BJ (cell line): ENCODE measurements around the gene USH1G. TPM values are rescaled to one million over a fixed set of nuclear protein-coding genes. Genes with fewer than 3 reads are reported as not detected.
A peak's percentile ranks its signal among the peaks of the same experiment; 100 is the strongest.

Experiments
- CTCF ChIA-PET: fragments of 350-600 bp; formaldehyde crosslinking; extraction: SDS; loops from one replicate; lab custom pipeline; 2021; ENCODE audit warnings: antibody characterized with exemption, inconsistent platforms; lab: Yijun Ruan, JAX
- POLR2A ChIA-PET: fragments of 300-600 bp; sonication (Branson Sonifier 250); formaldehyde crosslinking; extraction: SDS; loops from one replicate; lab custom pipeline; 2021; ENCODE audit warnings: antibody characterized with exemption; lab: Charles Lee
- DNase-seq: peaks from one replicate; pipeline ENCODE4 v3.0.0-alpha.2; 2011; ENCODE audit warnings: low read depth
- H3K27me3 ChIP-seq: 2 replicates; pipeline ENCODE4 v1.6.0; 2011; ENCODE audit warnings: low read length; ENCODE audit not compliant: control insufficient read depth, insufficient read depth
- H3K36me3 ChIP-seq: 2 replicates; pipeline ENCODE4 v1.5.1; 2011; ENCODE audit warnings: low read length; ENCODE audit not compliant: control insufficient read depth, insufficient read depth
- H3K4me3 ChIP-seq: 2 replicates; pipeline ENCODE4 v1.5.1; 2011; ENCODE audit warnings: low read depth, mild to moderate bottlenecking, control low read depth, low read length
- CTCF ChIP-seq: IDR thresholded peaks from 2 replicates; pipeline ENCODE4 v1.5.1; 2011; ENCODE audit warnings: low read depth, mild to moderate bottlenecking, control low read depth, inconsistent platforms, low read length, moderate library complexity; ENCODE audit not compliant: insufficient read depth
- polyA minus RNA-seq: library from RNA; depleted of rRNA, polyadenylated mRNA; stranded (reverse); fragments of >200 nt; gene quantifications from 2 replicates; pipeline ENCODE4 v1.2.3, GENCODE V29; 2011; rRNA and poly(A)+ RNA removed
- polyA plus RNA-seq: library from polyadenylated mRNA; depleted of rRNA; stranded (reverse); fragments of >200 nt; gene quantifications from 2 replicates; pipeline ENCODE4 v1.2.3, GENCODE V29; 2011; rRNA removed

Gene USH1G
- not detected in 2 replicates for polyA plus RNA-seq
- polyA minus RNA-seq = 0.15 TPM in 1 of 2 replicates, not detected in the other

GRCh38 chr17:74922694-74923537 is at the start of gene USH1G:
TSS of gene USH1G (minus strand) at chr17:74923255. CDS start at chr17:74923073, 182 bp downstream.
- POLR2A ChIA-PET = interaction anchor here (0.6 kb wide), 1 partner anchor 191 kb away, joined by 3 read pairs; no protein-coding TSS in a partner anchor

GRCh38 chr17:74972107-74972972 is 49.3 kb upstream of the USH1G start, which contains the start of gene HID1:
TSS of gene HID1 (minus strand) at chr17:74972759. CDS start at chr17:74972656, 103 bp downstream.
- Histone ChIP-seq H3K4me3 (peak within 1 kb of the TSS; percentile 55), H3K27me3 (peaks cover 9% of the 10 kb centered on the region), H3K36me3 (no peaks in the 10 kb centered on the region)
- ChIA-PET POLR2A (no interaction called here), CTCF (interaction anchor here (1.2 to 3.7 kb wide), 9 partner anchors 8 to 159 kb away, joined by 3 to 26 read pairs (median 6); partner anchors contain the start of gene NT5C)
- no peak for DNase-seq
- no peak for TF ChIP-seq CTCF

More at GRCh38 chr17:74922694-74923537, at the start of gene USH1G:
- CTCF ChIA-PET = interaction anchor here (1.0 to 7.5 kb wide), 4 partner anchors 11 to 38 kb away, joined by 3 to 48 read pairs (median 10); partner anchors contain the start of gene OTOP3
- Histone ChIP-seq H3K4me3 (no peak within 1 kb of the TSS), H3K36me3 (no peaks in the 10 kb centered on the region), H3K27me3 (peaks cover 39% of the 10 kb centered on the region)
- TF ChIP-seq CTCF = no peak
- no peak for DNase-seq

GRCh38 chr17:74971842-74972106 is 48.7 kb upstream of the USH1G start:
- Histone ChIP-seq H3K4me3 (peak overlapping the region; percentile 55), H3K27me3 (peaks cover 9% of the 10 kb centered on the region), H3K36me3 (no peaks in the 10 kb centered on the region)
- ChIA-PET CTCF (interaction anchor here (0.7 to 3.7 kb wide), 8 partner anchors 10 to 142 kb away, joined by 3 to 26 read pairs (median 5); no protein-coding TSS in a partner anchor), POLR2A (no interaction called here)
- no peak for TF ChIP-seq CTCF
- no peak for DNase-seq

- POLR2A ChIA-PET = no interaction called here
- CTCF ChIA-PET = interaction anchor here (0.7 to 3.7 kb wide), 8 partner anchors 10 to 143 kb away, joined by 3 to 26 read pairs (median 5); no protein-coding TSS in a partner anchor
These were observed 48.2 kb upstream of the USH1G start for GRCh38 chr17:74971069-74971841.

More at GRCh38 chr17:74971069-74971841, 48.2 kb upstream of the USH1G start:
- peaks cover 9% of the 10 kb centered on the region for H3K27me3 ChIP-seq
- DNase-seq = no peak
- no peak for TF ChIP-seq CTCF
- no peak overlapping the region for H3K4me3 ChIP-seq
- H3K36me3 ChIP-seq = no peaks in the 10 kb centered on the region
